Kidney epithelial cell (primary cell): Measurements from ENCODE around the gene PSORS1C2. TPM values are rescaled to one million over a fixed set of nuclear protein-coding genes. Genes with fewer than 3 reads are reported as not detected.
A peak's percentile ranks its signal among the peaks of the same experiment; 100 is the strongest.

Source experiments
- DNase-seq: peaks from one replicate; pipeline ENCODE4 v3.0.0-alpha.2; 2010; ENCODE audit warnings: low read depth
- H3K27me3 ChIP-seq: 2 replicates; pipeline ENCODE4 v1.6.0; 2011; ENCODE audit warnings: low read length; ENCODE audit not compliant: control insufficient read depth, insufficient read depth
- H3K36me3 ChIP-seq: 2 replicates; pipeline ENCODE4 v1.5.1; 2011; ENCODE audit warnings: low read length; ENCODE audit not compliant: control insufficient read depth, insufficient read depth
- H3K4me3 ChIP-seq: 2 replicates; pipeline ENCODE4 v1.5.1; 2011; ENCODE audit warnings: low read depth, mild to moderate bottlenecking, control low read depth, low read length
- CTCF ChIP-seq: IDR thresholded peaks from 2 replicates; pipeline ENCODE4 v1.5.1; 2011; ENCODE audit warnings: mild to moderate bottlenecking, moderate library complexity, low read length, control low read depth, inconsistent platforms; ENCODE audit not compliant: insufficient read depth, poor library complexity, severe bottlenecking
- total RNA-seq: library from RNA; depleted of rRNA; stranded (reverse); fragments of >200 nt; gene quantifications from 2 replicates; pipeline ENCODE4 v1.2.3, GENCODE V29; 2015

PSORS1C2 gene
- total RNA-seq, 1 donor from 2014 or later, result not detected

DNA sequence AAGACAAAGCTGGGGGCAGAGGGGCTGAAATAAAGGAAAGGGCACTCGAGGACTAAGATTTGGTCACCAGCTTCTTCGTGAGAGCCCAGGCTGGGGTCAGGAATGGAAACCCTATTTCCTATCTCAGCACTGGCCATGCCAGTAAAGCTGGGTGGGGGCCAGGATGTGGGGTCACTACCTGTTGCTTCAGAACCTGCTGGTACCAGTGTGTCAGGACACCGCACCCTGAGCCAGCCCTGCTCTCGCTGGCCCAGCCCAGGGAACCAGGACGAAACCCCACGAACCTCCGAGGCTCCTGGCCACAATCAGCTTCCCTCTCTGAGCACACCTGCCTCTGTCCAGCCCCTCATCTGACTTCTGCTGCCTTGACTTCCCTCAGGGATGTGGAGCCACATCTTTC is 20.7 kb downstream of the PSORS1C2 start:
- H3K4me3 ChIP-seq, result no peak overlapping the region
- TF ChIP-seq CTCF, result no peak
- no peak for DNase-seq
- H3K36me3 ChIP-seq, result no peaks in the 10 kb centered on the region
- H3K27me3 ChIP-seq, result no peaks in the 10 kb centered on the region

DNA sequence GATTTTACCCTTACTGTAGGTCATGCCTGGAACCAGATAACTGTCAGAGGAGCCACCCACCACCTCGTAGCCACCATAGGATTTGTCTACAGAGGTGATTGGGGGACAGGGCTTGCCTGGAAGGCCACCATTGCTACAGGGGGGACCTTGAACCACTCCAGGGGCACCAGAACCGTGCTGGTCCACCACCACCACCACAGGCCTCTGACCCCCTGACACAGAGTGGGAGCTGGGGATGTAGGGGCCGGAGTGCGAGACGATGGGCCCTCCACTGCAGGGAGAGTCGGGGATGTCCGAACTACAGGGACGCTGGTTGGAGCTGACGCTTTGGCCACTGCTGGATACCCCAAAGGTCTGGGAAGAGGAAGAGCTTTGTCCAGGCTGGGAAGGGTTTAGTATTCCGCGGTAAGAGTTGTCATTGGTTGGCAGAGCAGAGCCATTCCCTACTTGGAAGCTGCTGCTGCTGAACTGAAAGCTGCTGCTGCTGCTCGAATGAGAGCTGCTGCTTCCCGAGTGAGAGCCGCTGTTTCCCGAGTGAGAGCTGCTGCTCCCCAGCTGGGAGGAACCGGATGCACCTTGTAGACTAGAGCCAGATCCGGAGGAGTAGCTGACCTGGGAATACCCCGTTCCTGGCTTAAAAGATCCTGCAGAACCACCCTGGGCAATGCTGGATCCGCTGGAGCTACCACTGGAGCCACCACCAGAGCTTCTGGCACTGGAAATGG is 22.0 kb downstream of the PSORS1C2 start:
- Histone ChIP-seq H3K36me3 (no peaks in the 10 kb centered on the region), H3K4me3 (no peak overlapping the region)
- no peak for TF ChIP-seq CTCF

DNA sequence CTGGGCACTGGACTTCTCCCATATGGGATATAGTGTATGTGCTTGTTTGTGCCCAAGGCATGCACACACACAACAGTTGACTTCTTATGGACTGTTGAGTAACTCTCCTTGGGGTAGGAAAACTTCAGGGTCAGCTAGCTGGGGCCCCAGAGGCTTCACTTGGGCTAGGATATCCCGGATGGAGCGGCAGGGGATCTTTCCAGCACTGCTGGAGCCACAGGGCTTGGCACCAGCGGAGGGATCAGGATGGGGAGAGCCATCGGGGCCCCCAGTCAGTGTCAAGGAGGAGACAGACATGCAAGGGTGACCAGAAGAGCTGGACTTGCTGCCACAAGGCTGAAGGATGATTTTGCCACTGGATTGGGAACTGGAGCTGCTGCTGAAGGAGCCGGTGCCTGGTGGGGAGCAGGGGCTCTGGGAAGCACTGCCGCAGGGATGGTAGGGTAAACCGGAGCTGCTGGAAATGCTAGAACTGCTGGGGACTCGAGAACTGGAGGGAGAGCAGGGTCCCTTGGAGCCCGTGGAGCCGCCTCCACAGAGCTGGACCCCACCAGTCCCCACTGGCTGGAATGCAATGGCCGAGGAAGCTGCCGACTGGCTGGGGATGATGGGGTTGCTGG is 22.8 kb downstream of the PSORS1C2 start:
- no peaks in the 10 kb centered on the region for H3K27me3 ChIP-seq
- DNase-seq, result no peak
- H3K4me3 ChIP-seq, result no peak overlapping the region
- no peaks in the 10 kb centered on the region for H3K36me3 ChIP-seq
- no peak for TF ChIP-seq CTCF

More for the DNA sequence above, 22.0 kb downstream of the PSORS1C2 start:
- DNase-seq, result no peak
- no peaks in the 10 kb centered on the region for H3K27me3 ChIP-seq

DNA sequence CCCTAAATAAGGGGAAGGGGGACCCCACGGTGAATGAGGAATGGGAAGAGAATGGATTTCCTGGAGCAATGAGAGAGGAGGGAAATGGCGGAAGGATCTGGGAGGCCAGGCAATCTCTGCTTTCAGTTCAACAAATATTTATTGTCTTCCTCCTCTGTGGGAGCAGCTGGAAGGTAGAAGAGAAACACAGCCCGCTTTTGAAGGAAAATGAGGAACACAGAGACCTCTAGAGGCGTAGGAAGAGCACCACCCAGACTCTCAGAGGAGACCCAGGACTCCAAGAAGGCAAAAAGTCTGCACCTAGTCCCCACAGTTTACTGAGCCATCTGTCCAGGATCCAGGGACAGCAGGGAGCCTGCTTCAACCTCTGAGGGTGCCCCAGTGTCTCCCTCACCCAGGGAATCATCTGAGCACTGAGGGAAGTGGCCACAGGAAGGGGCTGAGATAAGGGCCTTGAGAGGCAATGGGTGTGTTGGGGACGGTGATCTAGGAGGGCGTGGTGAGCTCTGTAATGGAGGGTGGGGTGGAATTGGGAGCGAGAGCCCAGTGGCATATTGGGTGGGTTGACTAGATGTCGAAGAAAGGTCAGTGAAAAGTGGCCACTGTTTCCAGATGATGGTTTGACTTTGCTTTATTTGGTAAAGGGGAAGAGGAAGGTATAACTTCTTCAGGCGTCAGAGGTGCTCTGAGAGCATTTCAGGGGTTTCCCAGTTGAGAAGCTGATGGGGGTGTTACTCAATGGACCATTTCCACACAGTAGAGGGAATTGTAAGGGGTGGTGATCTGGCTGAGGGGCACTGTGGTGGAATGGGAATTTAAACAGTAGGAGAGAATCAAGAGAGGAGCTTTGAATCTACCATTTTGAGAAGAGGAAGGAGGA is 23.7 kb downstream of the PSORS1C2 start:
- H3K36me3 ChIP-seq, result no peaks in the 10 kb centered on the region
- H3K27me3 ChIP-seq, result no peaks in the 10 kb centered on the region
- no peak for DNase-seq
- H3K4me3 ChIP-seq, result peak overlapping the region; percentile 10
- peak; percentile 53 for TF ChIP-seq CTCF

- Histone ChIP-seq H3K27me3 (no peaks in the 10 kb centered on the region), H3K4me3 (peak within 1 kb of the TSS; percentile 10), H3K36me3 (no peaks in the 10 kb centered on the region)
- DNase-seq, result peak; percentile 90
- TF ChIP-seq CTCF, result no peak
Observed at GRCh38 chr6:31114541-31114878, 24.4 kb downstream of the PSORS1C2 start, which contains the start of gene PSORS1C1. TSS of gene PSORS1C1 (plus strand) at chr6:31114800. CDS start at chr6:31129633, 14,833 bp downstream.
